GM12878 (cell line): Measurements from ENCODE around the gene MXRA7. TPM values are rescaled to one million over a fixed set of nuclear protein-coding genes. Genes with fewer than 3 reads are reported as not detected.
A peak's percentile ranks its signal among the peaks of the same experiment; 100 is the strongest.

Experiments used
- ATAC-seq: fragments of 200-7000 bp; cut with Tn5 transposase; 3 replicates; pipeline ENCODE4 v1.9.1; 2020; ENCODE audit warnings: mild to moderate bottlenecking, moderate library complexity
- BruUV-seq: library from RNA; stranded (reverse); fragments of 400-500 nt; replicated peaks from 2 replicates; lab custom pipeline; 2021; lab: Mats Ljungman, UMichigan
- CTCF ChIA-PET: fragments of 300-600 bp; sonication (Branson Sonifier 250); formaldehyde crosslinking; extraction: SDS; loops from one replicate; lab custom pipeline; 2021; ENCODE audit warnings: inconsistent platforms; lab: Yijun Ruan, JAX
- POLR2A ChIA-PET: fragments of 350-600 bp; formaldehyde crosslinking; extraction: SDS; loops from one replicate; lab custom pipeline; 2021; ENCODE audit warnings: inconsistent platforms; lab: Charles Lee
- RAD21 ChIA-PET: fragments of 300-600 bp; sonication (Branson Sonifier 250); formaldehyde crosslinking; loops from one replicate; lab custom pipeline; 2023; ENCODE audit warnings: antibody characterized with exemption; ENCODE audit not compliant: unreplicated experiment; lab: Charles Lee
- SMC1A ChIA-PET: fragments of 300-600 bp; sonication (Branson Sonifier 250); formaldehyde crosslinking; loops from one replicate; lab custom pipeline; 2023; ENCODE audit not compliant: unreplicated experiment, uncharacterized antibody; lab: Charles Lee
- DNase-seq: peaks from one replicate; pipeline ENCODE4 v3.0.0-alpha.2; 2011; ENCODE audit warnings: low read depth, low spot score
- FAIRE-seq: peaks from 3 replicates; lab custom pipeline; 2011; peaks lifted over from hg19 to GRCh38; lab: Jason Lieb, UNC
- H2AFZ ChIP-seq: 2 replicates; pipeline ENCODE4 v1.6.0; 2011; ENCODE audit warnings: low read depth, low read length, control low read depth; ENCODE audit not compliant: control insufficient read depth
- H3K27ac ChIP-seq: 2 replicates; pipeline ENCODE4 v1.5.1; 2011; ENCODE audit warnings: control low read depth; ENCODE audit not compliant: control insufficient read depth, insufficient read depth
- H3K27me3 ChIP-seq, 2 experiments: replicated peaks in 1 of 2; 2 replicates each; pipeline versions ENCODE4 v1.6.0 to v1.6.1; 2011; ENCODE audit warnings: low read length in 1 of 2; ENCODE audit not compliant: control insufficient read depth in 2 of 2, insufficient read depth in 2 of 2
- H3K36me3 ChIP-seq, 2 experiments: 2 replicates each; pipeline ENCODE4 v1.5.1; 2011; ENCODE audit warnings: low read length in 1 of 2; ENCODE audit not compliant: control insufficient read depth in 2 of 2, insufficient read depth in 2 of 2
- H3K4me1 ChIP-seq: 2 replicates; pipeline ENCODE4 v1.6.1; 2011; ENCODE audit warnings: mild to moderate bottlenecking, low read length, moderate library complexity, mixed read lengths; ENCODE audit not compliant: control insufficient read depth, insufficient read depth
- H3K4me2 ChIP-seq: 2 replicates; pipeline ENCODE4 v1.6.0; 2011; ENCODE audit warnings: control low read depth; ENCODE audit not compliant: control insufficient read depth, insufficient read depth
- H3K4me3 ChIP-seq: fragments of 200-600 bp; sonication (generic); 2 replicates; pipeline ENCODE4 v1.5.1; 2016
- H3K79me2 ChIP-seq: 2 replicates; pipeline ENCODE4 v1.6.0; 2011; ENCODE audit warnings: low read length; ENCODE audit not compliant: control insufficient read depth, insufficient read depth
- H3K9ac ChIP-seq: 2 replicates; pipeline ENCODE4 v1.8.0; 2011; ENCODE audit warnings: low read length, control low read depth, mixed read lengths; ENCODE audit not compliant: control insufficient read depth, insufficient read depth
- H3K9me3 ChIP-seq: replicated peaks from 3 replicates; pipeline ENCODE4 v1.5.1; 2011; ENCODE audit warnings: mild to moderate bottlenecking, low read length; ENCODE audit not compliant: control insufficient read depth, insufficient read depth
- H4K20me1 ChIP-seq: 2 replicates; pipeline ENCODE4 v1.6.0; 2011; ENCODE audit not compliant: control insufficient read depth, insufficient read depth
- CREB1 ChIP-seq: IDR thresholded peaks from 2 replicates; pipeline ENCODE4 v1.6.1; 2012; ENCODE audit warnings: low read depth, mild to moderate bottlenecking, inconsistent platforms
- GABPA ChIP-seq: IDR thresholded peaks from 2 replicates; pipeline ENCODE4 v1.6.1; 2014; ENCODE audit warnings: antibody characterized with exemption, low read depth, mild to moderate bottlenecking, inconsistent platforms
- IKZF2 ChIP-seq, 2 experiments: fragments of 450-650 bp; IDR thresholded peaks; 2 replicates each; pipeline ENCODE4 v1.6.1; 2017; ENCODE audit warnings: mild to moderate bottlenecking in 2 of 2, moderate library complexity in 2 of 2
- KAT2A ChIP-seq: conservative IDR thresholded peaks from 2 replicates; pipeline ENCODE4 v1.6.1; 2011; ENCODE audit warnings: low read depth, low read length; ENCODE audit not compliant: control insufficient read depth
- PAX8 ChIP-seq: fragments of 450-650 bp; IDR thresholded peaks from 2 replicates; pipeline ENCODE4 v1.6.1; 2017; ENCODE audit warnings: mild to moderate bottlenecking, moderate library complexity
- RAD21 ChIP-seq: IDR thresholded peaks from 2 replicates; pipeline ENCODE4 v1.6.1; 2011; ENCODE audit warnings: mild to moderate bottlenecking, low read depth, low read length, moderate library complexity; ENCODE audit not compliant: insufficient read depth
- RBBP5 ChIP-seq: fragments of 200-600 bp; sonication (generic); conservative IDR thresholded peaks from 2 replicates; pipeline ENCODE4 v1.6.1; 2016
- SMAD1 ChIP-seq: fragments of 450-650 bp; IDR thresholded peaks from 2 replicates; pipeline ENCODE4 v1.6.1; 2018; ENCODE audit warnings: mild to moderate bottlenecking, low read depth; ENCODE audit not compliant: partially characterized antibody
- SMC3 ChIP-seq: IDR thresholded peaks from 2 replicates; pipeline ENCODE4 v1.6.1; 2011; ENCODE audit warnings: low read length, improper control_type of control experiment, borderline replicate concordance
- TAF1 ChIP-seq: IDR thresholded peaks from 2 replicates; pipeline ENCODE4 v1.6.1; 2011; ENCODE audit warnings: mild to moderate bottlenecking, low read depth, low read length, borderline replicate concordance
- TBL1XR1 ChIP-seq: IDR thresholded peaks from 2 replicates; pipeline ENCODE4 v1.6.1; 2012; ENCODE audit warnings: low read depth, low read length, improper control_type of control experiment
- TCF12 ChIP-seq: IDR thresholded peaks from 2 replicates; pipeline ENCODE4 v1.6.1; 2011; ENCODE audit warnings: low read depth, mild to moderate bottlenecking, low read length
- ZNF592 ChIP-seq: fragments of 450-650 bp; IDR thresholded peaks from 2 replicates; pipeline ENCODE4 v1.6.1; 2017; ENCODE audit warnings: mild to moderate bottlenecking, moderate library complexity
- WGBS: methylation state at CpG from one replicate; pipeline ENCODE4 v1.1.6; 2016; ENCODE audit warnings: low lambda C conversion rate; ENCODE audit not compliant: insufficient replicate concordance, insufficient coverage; ENCODE audit errors: missing lambda C conversion rate; 5-methylcytosine and 5-hydroxymethylcytosine counted together
- in situ Hi-C: fragments of 300-500 bp; cut with MboI; formaldehyde crosslinking; loops from 9 replicates; pipeline ENCODE4 v1.14.3; 2018; ENCODE audit warnings: mixed read lengths
- intact Hi-C: fragments of 100-400 bp; cut with micrococcal nuclease; formaldehyde crosslinking; loops from one replicate; pipeline ENCODE4 v1.14.2; 2022; ENCODE audit not compliant: unreplicated experiment
- polyA plus RNA-seq, 11 experiments: library from polyadenylated mRNA; depleted of rRNA in 4 of 11; unstranded in 6 of 11; stranded (reverse) in 5 of 11; fragments of >200 nt; fragmentation: Nextera tagmentation in 4 of 11; fragmentation: Illumina TruSeq in 1 of 11; extraction: Ambion mirVana in 4 of 11; extraction: Trizol in 1 of 11; gene quantifications; 1 replicate in 1 of 11; 2 replicates in 10 of 11; pipeline versions ENCODE4 v1.2.1 to v1.2.3, GENCODE V29; 2011 to 2016; ENCODE audit warnings: inconsistent platforms in 2 of 11, missing spikeins in 2 of 11, low read depth in 1 of 11
- total RNA-seq, 4 experiments: library from RNA; depleted of rRNA in 3 of 4; stranded (reverse); fragments of >200 nt in 3 of 4; fragmentation: Illumina TruSeq in 1 of 4; extraction: Trizol in 1 of 4; gene quantifications; 2 replicates each; pipeline versions ENCODE4 v1.2.1 to v1.2.3, GENCODE V29; 2013 to 2021
- TF ChIP-seq, protein P1 (sequence below): fragments of 450-650 bp; IDR thresholded peaks from 2 replicates; pipeline ENCODE4 v1.6.1; 2016; ENCODE audit warnings: mild to moderate bottlenecking, moderate library complexity, borderline replicate concordance

MXRA7 gene
- total and polyA plus RNA-seq, 10 of the 15 experiments (the other 5 are each of a cell fraction or from before 2014, with no cell fraction given): 0.03 to 2.0 (median 0.33) TPM

- no peak overlapping the region for H2AFZ ChIP-seq
- H3K9ac ChIP-seq: no peak overlapping the region
- H3K27me3 ChIP-seq: no peaks in the 10 kb centered on the region; a peak in 1 of 4 replicates
- H3K9me3 ChIP-seq: no peaks in the 10 kb centered on the region
- H3K36me3 ChIP-seq: peaks cover 10 to 36% of the 10 kb centered on the region in 2 experiments
- peak overlapping the region; percentile 30 for H3K4me2 ChIP-seq
- H3K4me3 ChIP-seq: no peak overlapping the region
- ChIA-PET POLR2A (interaction anchor here (1.3 kb wide), 1 partner anchor 11 kb away, joined by 3 read pairs; the partner anchor contains the start of genes JMJD6 and METTL23), RAD21 (interaction anchor here (0.7 to 1.6 kb wide), 2 partner anchors 10 to 33 kb away, joined by 3 to 10 read pairs; no protein-coding TSS in a partner anchor), SMC1A (interaction anchor here (1.1 to 2.0 kb wide), 2 partner anchors 13 to 18 kb away, joined by 3 to 7 read pairs; no protein-coding TSS in a partner anchor), CTCF (interaction anchor here (0.7 to 6.5 kb wide), 9 partner anchors 12 to 91 kb away, joined by 3 to 65 read pairs (median 5); partner anchors contain the start of genes JMJD6 and METTL23)
- no peak overlapping the region for H3K27ac ChIP-seq
- no peaks in the 10 kb centered on the region for H3K79me2 ChIP-seq
- in situ Hi-C loops (no loop called here), intact Hi-C loops (loop anchor here (10.0 kb wide), 1 partner anchor 90 kb away; no protein-coding TSS in a partner anchor)
- peaks cover 5% of the 10 kb centered on the region for H4K20me1 ChIP-seq
- peaks cover 8% of the 10 kb centered on the region for H3K4me1 ChIP-seq
- FAIRE-seq: no peak
- no TSS peak for BruUV-seq
- 1% methylated on average over 4 of the region's 4 CpGs for WGBS
- DNase-seq: no peak
- ATAC-seq: peak; percentile 71
- TF ChIP-seq KAT2A: no peak
- TF ChIP-seq SMAD1: no peak
- TF ChIP-seq PAX8: no peak
- TF ChIP-seq, protein P1, sequence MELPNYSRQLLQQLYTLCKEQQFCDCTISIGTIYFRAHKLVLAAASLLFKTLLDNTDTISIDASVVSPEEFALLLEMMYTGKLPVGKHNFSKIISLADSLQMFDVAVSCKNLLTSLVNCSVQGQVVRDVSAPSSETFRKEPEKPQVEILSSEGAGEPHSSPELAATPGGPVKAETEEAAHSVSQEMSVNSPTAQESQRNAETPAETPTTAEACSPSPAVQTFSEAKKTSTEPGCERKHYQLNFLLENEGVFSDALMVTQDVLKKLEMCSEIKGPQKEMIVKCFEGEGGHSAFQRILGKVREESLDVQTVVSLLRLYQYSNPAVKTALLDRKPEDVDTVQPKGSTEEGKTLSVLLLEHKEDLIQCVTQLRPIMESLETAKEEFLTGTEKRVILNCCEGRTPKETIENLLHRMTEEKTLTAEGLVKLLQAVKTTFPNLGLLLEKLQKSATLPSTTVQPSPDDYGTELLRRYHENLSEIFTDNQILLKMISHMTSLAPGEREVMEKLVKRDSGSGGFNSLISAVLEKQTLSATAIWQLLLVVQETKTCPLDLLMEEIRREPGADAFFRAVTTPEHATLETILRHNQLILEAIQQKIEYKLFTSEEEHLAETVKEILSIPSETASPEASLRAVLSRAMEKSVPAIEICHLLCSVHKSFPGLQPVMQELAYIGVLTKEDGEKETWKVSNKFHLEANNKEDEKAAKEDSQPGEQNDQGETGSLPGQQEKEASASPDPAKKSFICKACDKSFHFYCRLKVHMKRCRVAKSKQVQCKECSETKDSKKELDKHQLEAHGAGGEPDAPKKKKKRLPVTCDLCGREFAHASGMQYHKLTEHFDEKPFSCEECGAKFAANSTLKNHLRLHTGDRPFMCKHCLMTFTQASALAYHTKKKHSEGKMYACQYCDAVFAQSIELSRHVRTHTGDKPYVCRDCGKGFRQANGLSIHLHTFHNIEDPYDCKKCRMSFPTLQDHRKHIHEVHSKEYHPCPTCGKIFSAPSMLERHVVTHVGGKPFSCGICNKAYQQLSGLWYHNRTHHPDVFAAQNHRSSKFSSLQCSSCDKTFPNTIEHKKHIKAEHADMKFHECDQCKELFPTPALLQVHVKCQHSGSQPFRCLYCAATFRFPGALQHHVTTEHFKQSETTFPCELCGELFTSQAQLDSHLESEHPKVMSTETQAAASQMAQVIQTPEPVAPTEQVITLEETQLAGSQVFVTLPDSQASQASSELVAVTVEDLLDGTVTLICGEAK: no peak
- no peak for TF ChIP-seq RBBP5
- TF ChIP-seq GABPA: no peak
- TF ChIP-seq RAD21: peak; percentile 71
- TF ChIP-seq TCF12: no peak
- TF ChIP-seq TBL1XR1: no peak
- no peak for TF ChIP-seq CREB1
- no peak for TF ChIP-seq TAF1
- no peak for TF ChIP-seq ZNF592
- TF ChIP-seq IKZF2 (IDR thresholded peaks at IDR 0.05): no peak
- TF ChIP-seq SMC3: peak; percentile 56; the same call in 1 of the 2 replicates
These were observed 4.2 kb upstream of the MXRA7 start for GRCh38 chr17:76714822-76715495.
